Middle frontal gyrus (tissue), 1 donor: ENCODE data around the gene PAK3.

ENCODE experiments used
- DNase-seq: peaks from one replicate; pipeline ENCODE4 v3.0.0-alpha.2; 2015; ENCODE audit warnings: low spot score; ENCODE audit errors: extremely low spot score

The PAK3 gene

GRCh38 chrX:111095974-111096895 lies at the start of gene PAK3:
Gene PAK3, plus strand, starts transcription at chrX:111096191. Its CDS starts 26,913 bp downstream, at chrX:111123104.
- DNase-seq, result no peak

DNA sequence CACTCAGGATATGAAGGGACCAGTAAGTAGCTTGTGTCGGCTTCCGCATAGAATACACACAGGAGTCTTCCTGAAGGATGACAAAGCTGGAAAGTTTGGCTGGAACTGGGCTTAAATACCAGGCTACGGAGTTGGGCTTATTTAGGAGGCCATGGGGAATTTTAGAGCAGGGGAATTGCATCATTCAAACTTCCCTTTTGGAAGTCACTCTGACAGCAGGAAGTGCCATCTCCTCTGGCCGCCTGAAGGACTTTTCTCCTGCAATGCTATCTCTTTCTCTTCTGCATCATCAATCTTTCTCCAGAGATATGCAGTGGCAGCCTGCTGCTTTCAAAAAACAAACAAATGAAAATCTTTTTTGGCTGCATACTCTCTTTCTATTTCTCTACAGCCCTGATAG lies 48.4 kb upstream of the PAK3 start:
- DNase-seq, result no peak

- DNase-seq, result no peak
These were observed 43.5 kb upstream of the PAK3 start for GRCh38 chrX:111052478-111052877.

GRCh38 chrX:111071542-111072277 lies 24.3 kb upstream of the PAK3 start:
- DNase-seq, result no peak

GRCh38 chrX:111083081-111083480 lies 12.9 kb upstream of the PAK3 start:
- DNase-seq, result no peak

DNA sequence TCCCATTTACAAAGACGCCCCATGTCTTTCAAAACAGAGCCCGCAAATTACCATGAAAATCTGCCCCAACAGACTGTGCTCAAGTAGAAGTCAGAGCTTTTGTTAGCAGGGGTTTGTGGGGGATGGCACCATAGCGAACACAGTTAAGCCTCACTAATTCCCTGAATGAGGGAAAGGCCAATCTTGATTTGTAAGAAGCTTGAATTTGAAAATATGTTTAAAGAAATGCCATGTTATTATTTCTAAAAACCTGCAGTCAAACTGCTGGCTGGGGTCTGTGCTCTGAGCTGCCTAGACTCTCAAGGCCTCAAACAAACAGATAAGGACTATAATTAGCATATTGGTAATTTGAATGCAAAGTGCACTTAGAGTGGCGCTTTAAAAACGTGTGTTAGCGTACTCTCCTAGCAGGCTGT lies 9.4 kb upstream of the PAK3 start:
- DNase-seq, result no peak

- DNase-seq, result no peak
These were observed 7.4 kb upstream of the PAK3 start for GRCh38 chrX:111088628-111089027.

DNA sequence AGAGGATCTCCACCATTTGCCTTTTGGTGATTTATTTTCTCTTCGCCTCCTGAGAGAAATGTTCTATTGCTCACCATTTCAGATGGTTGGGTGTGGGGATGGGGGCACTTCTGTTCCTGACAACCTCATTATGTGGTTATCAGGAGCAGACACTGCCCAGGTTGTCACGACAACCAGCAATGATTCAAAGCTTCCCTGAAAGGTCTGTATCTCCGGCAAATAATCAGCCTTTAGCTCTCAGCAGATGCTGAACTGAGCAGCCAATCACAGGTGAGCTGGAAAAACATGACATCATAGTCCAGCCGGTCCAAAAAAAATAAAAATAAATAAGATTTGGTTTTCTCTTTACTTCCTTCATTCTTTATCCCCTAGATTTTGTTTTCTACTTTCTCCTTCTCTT lies 5.5 kb upstream of the PAK3 start:
- DNase-seq, result no peak

- no peak for DNase-seq
These were observed 2.9 kb downstream of the PAK3 start for GRCh38 chrX:111098874-111099273.

- no peak for DNase-seq
These were observed 4.2 kb downstream of the PAK3 start for GRCh38 chrX:111100191-111100590.

DNA sequence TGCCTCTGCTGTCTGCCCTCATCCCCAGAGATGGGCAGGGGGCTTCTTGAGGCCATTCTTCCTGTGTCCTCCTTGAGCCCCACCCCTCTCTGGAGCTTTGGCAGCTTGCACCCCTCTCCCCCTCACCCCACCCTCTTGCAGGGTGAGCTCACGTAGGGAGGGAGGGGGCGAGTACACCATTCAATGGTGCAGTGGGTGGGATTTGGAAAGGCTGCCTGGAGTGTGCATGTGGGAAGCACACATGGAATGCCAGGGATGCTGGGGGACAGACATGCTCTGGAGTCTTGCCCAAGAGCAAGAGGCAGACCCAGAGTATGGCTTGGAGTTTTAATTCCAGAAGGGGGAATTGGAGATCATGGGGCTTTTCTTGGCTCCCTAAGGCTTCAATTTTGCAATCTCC lies 5.6 kb downstream of the PAK3 start:
- no peak for DNase-seq

- no peak for DNase-seq
These were observed 6.6 kb downstream of the PAK3 start for GRCh38 chrX:111102636-111103035.

DNA sequence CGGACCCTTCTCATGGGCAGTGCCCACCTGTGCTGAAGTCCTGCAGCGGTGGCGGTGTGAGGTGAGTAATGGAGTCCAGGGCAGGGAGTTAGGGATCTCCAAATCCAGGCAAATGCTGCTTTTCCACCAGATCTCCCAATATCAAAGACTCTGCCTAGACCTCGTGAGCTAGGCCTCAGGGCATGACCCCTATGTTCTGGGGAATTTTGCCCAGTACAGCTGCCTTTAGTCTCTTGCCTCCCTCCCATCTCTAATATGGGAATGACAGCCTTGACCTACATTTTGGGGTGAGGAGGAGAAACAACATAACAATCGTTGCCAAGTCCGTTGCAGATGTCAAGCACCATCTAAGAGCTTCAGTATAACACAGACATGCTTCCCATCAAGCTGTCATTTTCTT lies 7.3 kb downstream of the PAK3 start:
- no peak for DNase-seq

GRCh38 chrX:111110098-111110775 lies 14.2 kb downstream of the PAK3 start:
- no peak for DNase-seq

DNA sequence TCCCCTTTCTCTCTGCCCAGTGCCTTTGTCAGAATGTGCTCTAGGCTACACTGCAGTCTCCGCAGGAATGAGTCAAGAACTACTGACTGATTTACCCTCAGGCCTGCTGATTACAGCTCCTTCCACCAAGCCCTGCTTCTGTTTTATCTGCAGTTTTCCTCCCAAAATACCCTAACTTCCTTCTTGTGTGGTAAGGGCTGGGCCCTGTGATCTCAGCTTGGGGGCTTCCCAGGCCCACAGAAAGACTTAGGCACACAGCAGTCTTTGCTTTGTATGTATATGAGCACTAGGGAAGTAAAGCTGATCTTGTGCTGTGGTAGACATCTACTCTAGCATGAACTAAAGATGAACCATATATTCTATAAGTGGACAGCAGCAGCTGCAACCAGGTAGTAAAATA lies 18.8 kb downstream of the PAK3 start:
- no peak for DNase-seq

DNA sequence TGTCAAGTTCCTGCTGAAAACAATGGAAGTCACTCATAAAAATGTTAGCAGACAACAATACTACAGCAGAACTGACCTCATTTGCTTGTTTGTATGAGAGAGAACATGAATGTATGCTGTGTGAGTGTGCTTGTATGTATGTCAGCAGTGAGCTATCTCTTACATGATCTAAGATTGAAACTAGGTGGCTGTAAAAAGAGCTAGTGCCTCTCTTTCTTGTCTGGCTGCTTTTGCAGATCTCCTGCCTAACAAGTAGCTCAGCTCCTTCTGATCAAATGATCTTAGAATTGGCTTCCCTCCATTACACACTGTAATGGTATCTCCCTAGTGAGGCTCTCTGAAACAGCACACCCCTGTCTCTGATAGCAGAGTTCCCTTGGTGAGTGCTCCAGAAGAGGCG lies 20.7 kb downstream of the PAK3 start:
- no peak for DNase-seq

DNA sequence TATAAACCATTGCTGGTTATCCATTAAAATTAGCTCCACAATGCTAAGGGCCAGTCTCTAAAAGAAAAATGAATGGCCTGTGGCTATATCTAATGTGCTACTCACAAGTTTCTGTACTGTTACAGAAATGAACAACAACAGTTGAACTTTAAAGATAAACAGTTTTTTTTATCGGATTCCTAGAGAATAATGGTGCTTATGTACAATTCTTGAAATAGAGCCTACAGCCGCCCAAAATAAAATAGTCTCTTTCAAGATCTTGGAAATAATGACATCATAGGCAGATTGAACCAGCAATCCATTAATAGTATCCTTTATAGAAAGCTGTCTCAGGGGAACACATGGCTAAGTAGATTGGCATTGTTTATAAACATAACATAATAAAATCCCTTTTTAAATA lies 23.4 kb downstream of the PAK3 start:
- DNase-seq, result no peak

GRCh38 chrX:111123125-111123524 lies 27.1 kb downstream of the PAK3 start:
- no peak for DNase-seq

DNA sequence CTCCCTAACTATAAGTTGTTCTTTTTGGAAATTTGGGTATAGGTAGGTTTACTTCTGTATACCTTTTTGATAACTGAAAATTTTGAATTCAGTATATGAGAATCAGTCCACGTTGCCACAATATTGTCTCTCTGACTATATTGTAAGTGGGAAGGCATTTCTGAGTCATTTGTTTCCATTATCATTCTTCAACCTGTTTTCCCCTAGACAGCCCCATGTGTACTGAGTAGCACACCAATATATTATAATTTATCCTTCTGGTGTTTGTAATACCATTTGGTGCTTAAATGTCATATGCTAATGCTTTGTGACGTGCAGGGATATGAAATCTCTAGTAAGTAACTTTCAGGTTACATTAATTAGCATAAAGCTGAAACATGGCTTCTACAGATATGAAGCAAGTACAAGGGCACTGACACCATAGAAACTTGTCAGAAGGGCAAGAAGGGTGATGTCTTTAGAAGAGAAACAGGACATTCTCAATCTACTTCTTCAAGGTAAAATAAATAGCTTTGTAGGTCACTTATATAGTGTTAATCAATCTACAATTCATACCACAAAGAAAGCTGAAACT lies 27.7 kb downstream of the PAK3 start:
- DNase-seq, result no peak

GRCh38 chrX:111124418-111124817 lies 28.4 kb downstream of the PAK3 start:
- no peak for DNase-seq

GRCh38 chrX:111127038-111127437 lies 31.0 kb downstream of the PAK3 start:
- DNase-seq, result no peak

- no peak for DNase-seq
These were observed 33.9 kb downstream of the PAK3 start for GRCh38 chrX:111129921-111130320.
